K562 (cell line): Measurements from ENCODE around the gene ITGB5. TPM values are rescaled to one million over a fixed set of nuclear protein-coding genes. Genes with fewer than 3 reads are reported as not detected.

Experiments
- ATAC-seq: fragments of 200-7000 bp; cut with Tn5 transposase; 3 replicates; pipeline ENCODE4 v1.9.1; 2020; ENCODE audit warnings: moderate library complexity
- BruUV-seq: library from RNA; stranded (reverse); fragments of 400-500 nt; replicated peaks from 2 replicates; lab custom pipeline; 2021; lab: Mats Ljungman, UMichigan
- CTCF ChIA-PET: fragments of 300-600 bp; formaldehyde crosslinking; extraction: SDS; loops from one replicate; lab custom pipeline; 2021; ENCODE audit warnings: low intra/inter-chr PET ratio; lab: Yijun Ruan, JAX
- POLR2A ChIA-PET: fragments of 300-600, 350-650 bp; sonication (Branson Sonifier 250); formaldehyde crosslinking; extraction: SDS; loops from one replicate; lab custom pipeline; 2021; ENCODE audit warnings: antibody characterized with exemption, inconsistent platforms; lab: Yijun Ruan, JAX
- DNase-seq, 4 experiments: peaks; one replicate each; pipeline versions ENCODE4 v3.0.0 to v3.0.0-alpha.2; 2011 to 2018; ENCODE audit warnings: low spot score in 3 of 4, mixed read lengths in 3 of 4; ENCODE audit errors: extremely low read depth in 1 of 4
- FAIRE-seq: peaks from 2 replicates; lab custom pipeline; 2011; peaks lifted over from hg19 to GRCh38; lab: Jason Lieb, UNC
- H2AFZ ChIP-seq: 2 replicates; pipeline ENCODE4 v1.6.0; 2011; ENCODE audit warnings: low read depth, low read length, control low read depth, inconsistent platforms
- H3K27ac ChIP-seq: fragments of 200-600 bp; 3 replicates; pipeline ENCODE4 v1.8.0; 2011; ENCODE audit warnings: low read depth, mild to moderate bottlenecking, control low read depth, inconsistent platforms, low read length, moderate library complexity, mixed read lengths; ENCODE audit errors: extremely low read depth
- H3K27me3 ChIP-seq, 2 experiments: fragments of 300-600 bp in 1 of 2; 2 replicates in 1 of 2; 3 replicates in 1 of 2; pipeline versions ENCODE4 v1.6.0 to v1.8.0; 2011; ENCODE audit warnings: inconsistent platforms in 2 of 2, low read length in 2 of 2, mild to moderate bottlenecking in 1 of 2, mixed read lengths in 1 of 2, moderate library complexity in 1 of 2; ENCODE audit not compliant: control insufficient read depth in 2 of 2, insufficient read depth in 2 of 2
- H3K36me3 ChIP-seq: fragments of 300-600 bp; 3 replicates; pipeline ENCODE4 v1.8.0; 2011; ENCODE audit warnings: mild to moderate bottlenecking, low read length, inconsistent platforms; ENCODE audit not compliant: control insufficient read depth, insufficient read depth
- H3K4me1 ChIP-seq, 2 experiments: fragments of 200-600 bp in 1 of 2; replicated peaks in 1 of 2; 2 replicates in 1 of 2; 3 replicates in 1 of 2; pipeline versions ENCODE4 v1.5.1 to v1.8.0; 2011; ENCODE audit warnings: inconsistent platforms in 2 of 2, low read length in 2 of 2, mild to moderate bottlenecking in 1 of 2, mixed read lengths in 1 of 2, moderate library complexity in 1 of 2; ENCODE audit not compliant: control insufficient read depth in 2 of 2, insufficient read depth in 2 of 2
- H3K4me2 ChIP-seq: 2 replicates; pipeline ENCODE4 v1.6.1; 2011; ENCODE audit warnings: low read length, control low read depth, inconsistent platforms, mixed read lengths; ENCODE audit not compliant: insufficient read depth
- H3K4me3 ChIP-seq: fragments of 200-600 bp; sonication (generic), shearing (Covaris generic); 2 replicates; pipeline ENCODE4 v1.5.1; 2016; ENCODE audit warnings: control low read depth, inconsistent platforms
- H3K79me2 ChIP-seq: fragments of 200-600 bp; 3 replicates; pipeline ENCODE4 v1.8.0; 2011; ENCODE audit warnings: low read length, inconsistent platforms; ENCODE audit not compliant: control insufficient read depth, insufficient read depth
- H3K9ac ChIP-seq, 2 experiments: 2 replicates each; pipeline versions ENCODE4 v1.6.0 to v1.6.1; 2011; ENCODE audit warnings: low read depth in 2 of 2, low read length in 2 of 2, control low read depth in 1 of 2, inconsistent platforms in 1 of 2, mild to moderate bottlenecking in 1 of 2, mixed read lengths in 1 of 2; ENCODE audit not compliant: insufficient read depth in 1 of 2
- H3K9me1 ChIP-seq: one replicate; pipeline ENCODE4 v1.6.0; 2011; ENCODE audit warnings: inconsistent platforms, mild to moderate bottlenecking, low read length, moderate library complexity; ENCODE audit not compliant: control insufficient read depth, insufficient read depth
- H3K9me3 ChIP-seq: replicated peaks from 2 replicates; pipeline ENCODE4 v1.5.1; 2011; ENCODE audit warnings: low read depth, low read length, inconsistent platforms; ENCODE audit not compliant: control insufficient read depth, insufficient read depth
- H4K20me1 ChIP-seq: replicated peaks from 2 replicates; pipeline ENCODE4 v1.6.1; 2011; ENCODE audit warnings: low read length, inconsistent platforms, mixed read lengths; ENCODE audit not compliant: control insufficient read depth, insufficient read depth
- CBFA2T3 ChIP-seq: fragments of 450-650 bp; IDR thresholded peaks from 2 replicates; pipeline ENCODE4 v1.6.1; 2017
- MTF1 ChIP-seq: fragments of 250-450 bp; sonication (Bioruptor Pico); IDR thresholded peaks from 2 replicates; pipeline ENCODE4 v1.9.0; 2021; ENCODE audit warnings: moderate library complexity, mild to moderate bottlenecking, inconsistent platforms, borderline replicate concordance
- NFIC ChIP-seq: fragments of 450-650 bp; IDR thresholded peaks from 2 replicates; pipeline ENCODE4 v1.6.1; 2017; ENCODE audit warnings: mild to moderate bottlenecking, inconsistent platforms
- SOX6 ChIP-seq: fragments of 450-650 bp; IDR thresholded peaks from 2 replicates; pipeline ENCODE4 v1.6.1; 2014; ENCODE audit warnings: mild to moderate bottlenecking
- SUPT5H ChIP-seq: fragments of 450-650 bp; IDR thresholded peaks from 2 replicates; pipeline ENCODE4 v1.6.1; 2016
- ZNF830 ChIP-seq: fragments of 250-450 bp; sonication (Bioruptor Pico); IDR thresholded peaks from 2 replicates; pipeline ENCODE4 v1.5.0; 2021; ENCODE audit warnings: mild to moderate bottlenecking
- WGBS: fragments of 100-300 bp; shearing (Covaris generic); methylation state at CpG from one replicate; pipeline ENCODE4 v1.1.6; 2016; ENCODE audit warnings: low coverage, mixed read lengths; ENCODE audit not compliant: insufficient coverage; ENCODE audit errors: missing lambda C conversion rate; 5-methylcytosine and 5-hydroxymethylcytosine counted together
- in situ Hi-C: fragments of 300-500 bp; cut with MboI; formaldehyde crosslinking; loops from 4 replicates; pipeline ENCODE4 v1.15.0; 2018; ENCODE audit warnings: inconsistent platforms, mixed read lengths
- intact Hi-C: fragments of 100-400 bp; cut with micrococcal nuclease; formaldehyde crosslinking; loops from 2 replicates; pipeline ENCODE4 v1.14.2; 2022
- polyA plus RNA-seq, 8 experiments: library from polyadenylated mRNA; depleted of rRNA in 4 of 8; stranded (reverse) in 5 of 8; unstranded in 3 of 8; fragments of >200 nt; fragmentation: Nextera tagmentation in 2 of 8; fragmentation: Illumina TruSeq in 1 of 8; extraction: Ambion mirVana in 2 of 8; extraction: Trizol in 1 of 8; gene quantifications; 2 replicates each; pipeline versions ENCODE4 v1.2.1 to v1.2.3, GENCODE V29; 2011 to 2014; ENCODE audit warnings: inconsistent platforms in 1 of 8, missing spikeins in 1 of 8
- total RNA-seq, 7 experiments: library from RNA; depleted of rRNA in 6 of 7; stranded (reverse); fragments of >200 nt in 6 of 7; fragmentation: Illumina TruSeq in 2 of 7; extraction: Trizol in 2 of 7; gene quantifications; 2 replicates each; pipeline versions ENCODE4 v1.2.1 to v1.2.3, GENCODE V29; 2011 to 2021; ENCODE audit warnings: low replicate concordance in 1 of 7
- TF ChIP-seq, protein P1 (sequence below): fragments of 450-650 bp; IDR thresholded peaks from 2 replicates; pipeline ENCODE4 v1.6.1; 2017; ENCODE audit warnings: antibody characterized with exemption

ITGB5 gene
- total and polyA plus RNA-seq, 9 of the 15 experiments (the other 6 are each of a cell fraction or from before 2014, with no cell fraction given), result 1.7 to 46.8 (median 9.9) TPM

DNA sequence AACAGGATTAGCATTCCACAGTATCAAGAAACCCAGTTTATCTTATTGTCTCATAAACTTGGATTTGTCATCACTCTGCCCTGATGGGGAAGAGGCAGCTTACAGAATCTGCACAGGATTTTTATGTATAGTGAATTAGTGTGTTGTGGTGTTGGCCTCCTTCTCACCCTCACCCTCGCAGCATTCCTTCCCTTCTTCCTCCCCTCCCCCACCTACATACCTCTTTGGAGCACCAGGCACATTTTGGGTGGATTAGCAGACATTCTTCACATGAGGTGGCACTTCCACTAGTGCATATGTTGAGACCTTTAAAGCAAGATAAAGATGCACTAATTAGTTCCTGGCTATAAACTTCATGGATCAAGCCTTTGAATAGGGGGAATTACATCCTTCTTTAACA, 13.9 kb downstream of the ITGB5 start:
- DNase-seq (no peak), FAIRE-seq (no peak), ATAC-seq (no peak)
- no TSS peak for BruUV-seq
- Histone ChIP-seq H3K9ac (no peak overlapping the region), H3K4me1 (peaks cover 8 to 38% of the 10 kb centered on the region in 2 experiments; a peak in 3 of 5 replicates), H3K79me2 (peaks cover 35% of the 10 kb centered on the region), H3K36me3 (no peaks in the 10 kb centered on the region; the same call in 2 of the 3 replicates), H3K4me3 (no peak overlapping the region), H4K20me1 (no peaks in the 10 kb centered on the region), H3K9me3 (no peaks in the 10 kb centered on the region), H3K27me3 (no peaks in the 10 kb centered on the region), H2AFZ (no peak overlapping the region), H3K4me2 (no peak overlapping the region), H3K27ac (no peak overlapping the region), H3K9me1 (no peaks in the 10 kb centered on the region)
- CTCF ChIA-PET, result interaction anchor here (0.6 kb wide), 1 partner anchor 9 kb away, joined by 3 read pairs; no protein-coding TSS in a partner anchor
- in situ Hi-C loops (no loop called here), intact Hi-C loops (no loop called here)
- POLR2A ChIA-PET, result no interaction called here
- 20% methylated on average over 1 of the region's 1 CpG for WGBS
- TF ChIP-seq MTF1 (CRISPR knock-in tag) (no peak), CBFA2T3 (no peak), ZNF830 (CRISPR knock-in tag) (no peak), NFIC (no peak), SUPT5H (no peak), SOX6 (no peak)

DNA sequence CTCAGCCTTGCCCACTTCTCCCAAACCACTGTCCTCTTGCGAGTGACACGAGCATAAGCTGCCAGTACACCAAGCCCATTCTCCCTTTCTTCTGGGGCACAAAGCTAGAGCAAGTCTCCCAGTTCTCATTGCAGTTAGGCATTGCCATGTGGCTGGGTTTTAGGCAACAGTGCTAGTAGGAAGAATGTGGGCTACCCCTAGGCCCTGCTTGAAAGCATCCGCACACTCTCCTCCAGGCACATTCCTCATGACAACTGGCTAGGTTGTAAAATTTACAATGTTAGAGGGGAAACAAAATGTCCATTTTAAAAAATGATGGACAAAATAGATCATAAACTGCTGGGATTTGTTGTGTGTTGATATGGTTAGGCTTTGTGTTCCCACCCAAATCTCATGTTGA, 19.7 kb downstream of the ITGB5 start:
- H4K20me1 ChIP-seq, result no peaks in the 10 kb centered on the region
- 80% methylated on average over 2 of the region's 3 CpGs for WGBS
- no peak for FAIRE-seq
- DNase-seq, result no peak
- no peak overlapping the region for H2AFZ ChIP-seq
- CTCF ChIA-PET, result no interaction called here
- no peaks in the 10 kb centered on the region for H3K36me3 ChIP-seq
- H3K9me3 ChIP-seq, result no peaks in the 10 kb centered on the region
- H3K79me2 ChIP-seq, result no peaks in the 10 kb centered on the region
- no peak overlapping the region for H3K9ac ChIP-seq
- no TSS peak for BruUV-seq
- no peaks in the 10 kb centered on the region for H3K9me1 ChIP-seq
- TF ChIP-seq, protein P1, sequence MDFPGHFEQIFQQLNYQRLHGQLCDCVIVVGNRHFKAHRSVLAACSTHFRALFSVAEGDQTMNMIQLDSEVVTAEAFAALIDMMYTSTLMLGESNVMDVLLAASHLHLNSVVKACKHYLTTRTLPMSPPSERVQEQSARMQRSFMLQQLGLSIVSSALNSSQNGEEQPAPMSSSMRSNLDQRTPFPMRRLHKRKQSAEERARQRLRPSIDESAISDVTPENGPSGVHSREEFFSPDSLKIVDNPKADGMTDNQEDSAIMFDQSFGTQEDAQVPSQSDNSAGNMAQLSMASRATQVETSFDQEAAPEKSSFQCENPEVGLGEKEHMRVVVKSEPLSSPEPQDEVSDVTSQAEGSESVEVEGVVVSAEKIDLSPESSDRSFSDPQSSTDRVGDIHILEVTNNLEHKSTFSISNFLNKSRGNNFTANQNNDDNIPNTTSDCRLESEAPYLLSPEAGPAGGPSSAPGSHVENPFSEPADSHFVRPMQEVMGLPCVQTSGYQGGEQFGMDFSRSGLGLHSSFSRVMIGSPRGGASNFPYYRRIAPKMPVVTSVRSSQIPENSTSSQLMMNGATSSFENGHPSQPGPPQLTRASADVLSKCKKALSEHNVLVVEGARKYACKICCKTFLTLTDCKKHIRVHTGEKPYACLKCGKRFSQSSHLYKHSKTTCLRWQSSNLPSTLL, result no peak
- no peak overlapping the region for H3K27ac ChIP-seq
- intact Hi-C loops (no loop called here), in situ Hi-C loops (no loop called here)
- H3K4me1 ChIP-seq, result no peaks in the 10 kb centered on the region; a peak in 2 of 5 replicates
- no peak overlapping the region for H3K4me2 ChIP-seq
- POLR2A ChIA-PET, result interaction anchor here (0.6 kb wide), 1 partner anchor 9 kb away, joined by 3 read pairs; no protein-coding TSS in a partner anchor
- H3K27me3 ChIP-seq, result no peaks in the 10 kb centered on the region
- ATAC-seq, result no peak
- H3K4me3 ChIP-seq, result no peak overlapping the region
